ENCODE results near the gene ZNF302.
A peak's percentile ranks its signal among the peaks of the same experiment; 100 is the strongest.
"Not testable (repeated sequence)": the region's sequence is repeated elsewhere in the genome, so short reads cannot be mapped to it uniquely, and the experiment has no call there.

ZNF302 gene

DNA sequence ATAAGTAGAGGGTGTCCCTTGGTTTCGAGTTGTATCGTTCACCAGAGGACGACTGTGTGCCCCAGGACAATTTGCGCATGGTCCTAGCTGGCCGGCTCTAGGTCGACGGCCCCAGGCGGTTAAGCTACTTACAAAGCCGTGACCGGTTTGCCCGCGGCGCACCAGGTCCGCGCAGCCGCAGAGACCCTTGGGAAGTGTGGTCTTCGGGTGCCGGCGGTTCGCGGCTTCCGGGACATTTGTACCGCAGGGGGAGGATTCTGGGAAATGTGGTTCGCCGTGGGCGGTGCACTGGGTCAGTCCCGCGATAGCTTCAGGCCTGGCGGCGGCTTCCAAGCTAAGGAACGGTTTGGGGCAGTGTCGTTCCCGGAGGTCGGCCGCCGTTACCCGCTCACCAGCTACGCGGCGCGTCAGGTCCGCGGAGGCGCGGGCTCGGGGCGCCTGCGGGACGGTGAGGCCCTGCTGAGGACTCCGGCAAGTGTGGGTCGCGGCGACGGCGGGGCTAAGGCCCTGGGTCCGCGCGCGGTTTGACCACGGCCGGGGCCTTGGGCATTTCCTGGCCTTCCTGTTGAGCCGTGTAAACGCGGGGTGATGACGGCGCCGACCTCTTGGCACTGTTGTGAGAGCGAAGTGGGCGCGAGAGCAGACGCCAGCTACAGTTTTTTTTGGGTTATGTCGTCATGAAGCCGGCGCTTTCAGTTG lies at the start of gene ZNF302:
TSS of gene ZNF302 (plus strand) at position 293 of the 699 bp plus-strand sequence. CDS start 1,127 bp downstream, outside the sequence.
- DNase-seq = peak; percentile 85 to 99 (median 95)

DNA sequence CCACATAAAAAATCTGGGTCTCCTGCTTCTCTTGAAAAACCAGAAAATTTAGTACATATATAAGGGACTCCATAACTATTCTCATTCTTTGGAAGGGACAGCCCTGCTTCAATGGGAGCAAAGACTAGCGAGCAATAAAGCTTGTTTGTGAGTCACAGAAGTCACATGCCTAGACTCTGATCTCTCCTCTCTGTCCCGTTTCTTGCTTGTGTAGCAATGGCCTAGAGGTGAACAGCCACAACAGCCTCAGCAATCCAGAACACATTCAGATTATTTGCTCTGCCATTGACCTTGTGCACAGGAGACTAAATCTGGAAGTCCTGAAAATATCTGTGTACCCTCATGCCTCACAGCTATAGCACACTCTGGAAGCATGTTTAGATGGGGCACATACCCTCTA lies 43.7 kb upstream of the ZNF302 start:
- no peak for DNase-seq

DNA sequence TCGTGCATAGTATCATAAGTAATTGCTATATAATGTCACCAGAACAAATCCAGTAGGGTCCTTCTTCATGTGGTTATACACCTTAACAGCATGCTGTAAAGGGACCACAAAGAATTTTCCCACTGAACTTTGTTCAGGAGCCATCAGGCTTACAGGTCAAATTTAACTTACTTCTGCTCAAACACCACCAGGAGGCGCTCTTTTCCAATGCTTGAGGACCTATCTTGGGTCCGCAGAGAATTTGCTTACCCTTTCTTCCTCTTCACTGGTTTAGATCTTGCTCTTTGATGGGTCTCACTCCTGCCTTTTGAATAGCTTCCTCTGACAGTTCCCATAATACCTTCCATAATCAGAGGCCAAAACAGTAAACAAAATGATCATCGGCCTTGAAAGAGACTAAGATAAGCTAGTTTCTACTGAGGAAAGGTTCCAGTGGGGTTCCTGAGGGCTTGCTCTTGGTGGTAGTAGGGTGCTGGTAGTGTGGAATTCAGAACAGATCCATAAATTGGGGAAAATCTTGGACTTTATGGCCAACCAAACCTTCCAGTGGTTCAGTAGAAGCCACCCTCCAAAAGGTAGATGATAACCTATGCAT lies 37.9 kb upstream of the ZNF302 start:
- peak in 26 of 58 donors; percentile 1 to 56 (median 22) for DNase-seq

DNA sequence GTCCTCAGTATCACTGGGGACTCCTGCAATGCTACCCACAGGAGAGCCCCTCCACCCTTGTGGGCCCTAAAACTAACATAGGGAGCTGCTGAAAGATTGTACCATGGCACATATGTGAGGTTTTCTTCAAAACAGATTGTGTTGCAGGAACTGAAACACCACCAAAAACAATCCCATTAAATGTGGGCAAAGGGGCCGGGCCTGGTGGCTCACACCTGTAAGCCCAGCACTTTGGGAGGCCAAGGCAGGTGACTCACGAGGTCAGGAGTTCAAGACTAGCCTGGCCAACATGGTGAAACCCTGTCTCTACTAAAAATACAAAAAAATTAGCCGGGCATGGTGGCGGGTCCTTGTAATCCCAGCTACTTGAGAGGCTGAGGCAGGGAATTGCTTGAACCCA lies 35.2 kb upstream of the ZNF302 start:
- DNase-seq = no peak

DNA sequence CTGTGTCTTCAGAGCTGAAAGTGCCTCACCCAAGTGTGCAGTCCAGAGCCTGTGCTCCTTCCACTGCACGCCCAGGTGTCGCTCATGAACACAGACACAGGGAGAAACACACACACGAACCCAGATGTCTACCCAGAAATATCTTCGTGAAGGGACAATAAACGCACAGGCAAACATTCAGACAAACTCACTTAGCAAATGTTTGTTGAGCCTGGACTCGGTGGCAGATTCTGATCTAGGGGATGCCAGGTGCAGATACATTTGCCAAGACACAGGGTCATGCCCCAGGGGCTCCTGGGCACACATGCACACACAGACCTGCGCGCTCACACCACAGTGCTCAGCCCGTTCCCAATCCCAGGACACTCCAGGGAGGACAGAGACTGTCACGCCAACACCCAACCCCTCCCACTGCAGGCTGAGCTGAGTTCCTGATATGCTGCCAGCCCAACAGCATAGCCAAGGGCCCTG lies 32.5 kb upstream of the ZNF302 start:
- no peak for DNase-seq

DNA sequence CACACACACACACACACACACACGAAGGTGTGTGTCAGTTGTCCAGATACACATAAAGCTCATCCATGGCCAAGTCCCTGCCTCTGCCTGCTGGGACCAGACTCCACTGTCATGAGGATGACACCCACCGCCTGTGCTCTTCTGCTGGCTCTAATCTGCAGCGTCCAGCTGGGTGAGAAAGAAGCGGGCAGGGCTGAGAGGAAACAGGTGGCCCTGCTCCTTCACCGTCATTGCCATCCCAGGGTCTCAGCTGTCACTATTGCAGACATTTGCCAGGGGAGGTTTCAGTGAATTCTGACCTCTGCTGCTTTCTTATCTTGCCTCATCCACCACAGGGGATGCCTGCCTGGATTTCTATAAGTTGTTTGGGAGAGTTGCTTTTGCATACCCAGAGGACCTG lies 31.9 kb upstream of the ZNF302 start:
- DNase-seq = no peak

DNA sequence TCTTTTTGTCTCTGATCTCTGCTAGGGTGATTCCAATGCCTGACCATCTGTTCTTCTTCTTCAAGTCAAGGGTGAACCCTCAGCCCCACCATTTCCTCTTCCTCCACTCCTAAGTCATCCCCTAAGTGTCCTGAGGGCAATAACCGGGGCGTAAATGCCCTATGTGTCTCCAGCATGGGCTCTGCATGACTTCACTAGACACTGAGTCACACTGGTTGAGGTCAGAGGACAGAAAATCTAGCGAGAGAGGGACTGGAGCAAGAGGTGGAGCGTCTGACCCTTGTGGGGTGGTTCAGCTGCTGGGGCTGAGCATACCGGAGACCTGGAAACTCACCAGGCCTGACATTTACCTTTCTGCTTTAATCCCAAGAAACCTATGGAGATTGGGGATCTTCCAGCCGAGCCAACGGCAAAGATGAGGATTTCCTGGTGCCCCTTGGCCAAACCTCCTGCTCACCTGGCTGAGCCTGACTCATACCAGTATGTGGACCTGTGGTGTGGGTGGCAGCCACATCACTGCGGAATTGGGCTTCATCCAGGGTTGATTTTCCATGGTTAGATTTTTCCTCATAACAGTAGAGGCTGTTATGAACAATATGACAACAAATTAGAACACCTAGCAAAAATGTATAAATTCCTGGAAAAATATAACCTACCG lies 27.5 kb upstream of the ZNF302 start:
- no peak for DNase-seq

DNA sequence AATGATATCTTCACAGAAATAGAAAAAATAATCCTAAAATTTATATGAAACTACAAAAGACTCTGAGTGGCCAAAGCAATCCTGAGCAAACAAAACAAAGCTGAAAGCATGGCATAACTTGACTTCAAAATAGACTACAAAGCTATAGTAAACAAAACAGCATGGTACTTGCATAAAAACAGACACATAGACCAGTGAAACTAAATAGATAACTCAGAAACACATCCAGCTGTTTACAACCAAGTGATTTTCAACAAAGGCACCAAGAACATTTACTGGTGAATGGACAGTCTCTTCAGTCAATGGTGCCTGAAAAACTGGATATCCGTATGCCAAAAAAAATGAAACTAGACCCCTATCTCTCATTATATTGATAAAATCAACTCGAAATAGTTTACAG lies 25.7 kb upstream of the ZNF302 start:
- no peak for DNase-seq

DNA sequence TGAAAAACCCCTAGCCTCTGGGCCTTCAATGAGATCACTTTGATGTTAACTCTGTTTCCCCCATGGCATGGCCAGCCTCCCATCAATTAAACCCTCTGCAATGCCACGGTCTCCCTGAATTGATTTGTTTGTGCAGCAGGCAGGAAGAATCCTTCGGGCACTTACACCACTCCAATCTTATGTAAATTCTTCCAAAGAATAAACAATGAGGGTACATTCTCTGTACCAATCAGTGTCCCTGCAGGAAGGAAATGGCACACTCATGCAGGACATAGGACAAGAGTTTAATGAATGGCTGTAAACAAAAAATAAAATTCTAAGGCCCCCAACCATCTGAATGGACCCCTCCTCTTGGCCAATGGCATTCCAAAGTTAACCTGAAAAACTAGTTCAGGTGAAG lies 22.7 kb upstream of the ZNF302 start:
- no peak for DNase-seq

DNA sequence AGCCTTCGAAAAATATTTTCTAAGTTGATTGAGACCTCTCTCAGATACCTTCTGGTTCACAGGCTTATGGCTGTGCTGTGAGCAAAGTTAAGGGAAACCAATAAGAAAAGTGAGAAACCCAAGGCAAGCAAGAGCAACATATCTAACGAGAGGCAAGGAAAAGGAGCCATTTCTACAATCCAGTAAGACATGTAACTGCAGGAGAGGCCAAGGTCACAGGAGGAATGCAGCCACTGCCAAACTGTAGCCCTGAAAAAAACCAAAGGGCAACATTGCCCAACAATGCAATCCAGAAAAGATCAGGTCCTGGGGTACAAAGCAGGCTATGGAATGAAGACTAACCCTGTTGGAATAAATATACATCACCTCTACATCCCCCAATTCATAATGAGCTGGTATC lies 21.8 kb upstream of the ZNF302 start:
- no peak for DNase-seq

DNA sequence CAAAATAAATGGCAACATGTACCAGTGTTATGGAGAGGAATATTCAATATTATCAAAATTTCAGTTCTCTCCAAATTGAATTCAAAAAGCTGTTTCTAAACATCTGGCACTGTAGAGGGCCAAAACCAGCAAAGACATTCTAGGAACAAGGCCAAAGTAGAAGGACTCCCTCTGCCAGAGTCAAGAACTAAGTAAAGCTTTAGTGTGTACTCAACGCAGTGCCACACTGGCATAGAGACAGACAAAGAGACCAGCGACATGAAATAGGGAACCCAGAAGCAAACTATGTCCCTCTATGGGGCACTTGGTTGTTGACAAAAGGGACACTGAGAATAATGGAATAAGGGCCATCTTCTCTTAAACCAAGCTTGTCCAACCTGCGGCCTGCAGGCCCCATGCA lies 16.1 kb upstream of the ZNF302 start:
- DNase-seq = no peak

DNA sequence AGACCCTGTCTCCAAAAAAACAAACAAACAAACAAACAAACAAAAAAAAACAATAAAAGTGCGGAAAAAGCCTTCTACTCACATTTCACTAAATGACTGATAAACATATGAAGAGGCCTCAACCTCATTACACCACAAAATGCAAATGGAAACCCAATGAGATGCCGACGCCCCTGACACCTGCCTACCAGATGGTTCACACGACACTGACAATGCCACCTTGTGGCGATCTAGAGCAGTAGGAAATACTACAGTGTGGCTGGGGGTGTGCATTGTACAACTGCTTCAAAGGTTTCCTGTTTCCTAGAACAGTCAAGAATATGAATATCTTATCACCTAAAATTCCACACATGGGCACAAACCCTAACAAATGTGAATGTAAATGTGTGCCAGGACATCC lies 14.6 kb upstream of the ZNF302 start:
- no peak for DNase-seq

DNA sequence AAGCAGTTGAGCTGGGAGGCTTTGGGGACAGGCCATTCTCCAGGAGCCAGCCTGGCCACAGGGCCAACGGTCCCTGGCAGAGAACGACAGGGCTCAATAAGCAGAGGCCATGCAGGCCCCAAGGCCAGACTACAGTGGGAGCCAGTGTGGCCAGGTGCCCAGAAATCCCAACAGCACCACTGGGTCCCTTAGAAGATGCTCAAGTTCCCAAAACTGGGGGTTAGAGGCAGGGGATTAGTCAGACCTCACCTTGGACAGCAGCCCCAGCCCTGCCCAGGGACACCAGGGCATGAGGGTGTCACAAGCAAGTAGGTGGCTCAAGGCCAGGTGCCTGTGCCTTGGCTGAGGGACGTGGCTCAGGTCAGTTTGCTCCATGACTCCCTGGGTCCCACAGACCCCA lies 13.3 kb upstream of the ZNF302 start:
- peak in 1 of 58 donors; percentile 10 for DNase-seq

DNA sequence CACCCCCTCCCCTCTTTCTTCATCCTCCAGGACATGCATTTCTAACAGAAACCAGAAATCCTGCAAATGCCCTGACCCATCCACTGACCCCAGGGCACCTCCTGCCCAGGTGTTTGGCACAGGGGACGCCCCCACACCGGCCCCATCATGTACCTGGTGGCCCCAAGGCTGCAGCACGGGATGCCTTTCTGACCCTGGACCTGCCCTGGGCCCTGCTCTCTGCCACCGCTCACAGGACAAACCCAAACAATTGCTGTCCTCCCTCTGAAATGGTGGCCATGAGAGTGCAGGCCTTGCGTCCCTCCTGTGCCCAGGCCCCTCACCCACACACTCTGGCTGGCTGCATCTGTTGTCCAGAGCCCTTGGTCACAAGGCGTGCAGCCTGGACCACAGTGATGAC lies 12.6 kb upstream of the ZNF302 start:
- no peak for DNase-seq

DNA sequence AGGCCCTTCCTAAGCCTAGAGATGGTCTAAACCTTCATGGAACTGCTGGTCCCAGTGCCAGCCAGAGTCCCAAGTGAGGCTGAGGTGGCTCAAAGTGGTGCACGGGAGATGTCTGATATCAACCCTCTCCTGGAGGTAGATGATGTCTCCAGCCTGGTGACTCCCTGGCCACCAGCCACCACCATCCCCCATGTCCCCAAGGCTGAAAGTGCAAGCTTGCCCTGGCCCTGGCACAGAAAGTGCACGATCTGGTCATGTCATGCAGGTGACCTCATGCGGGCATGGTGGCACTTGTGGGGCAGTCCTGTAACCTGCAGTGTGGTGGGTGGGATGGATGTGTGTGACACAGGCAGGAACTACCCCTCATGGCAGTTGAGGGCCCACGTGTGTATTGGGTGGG lies 12.2 kb upstream of the ZNF302 start:
- DNase-seq = not testable (repeated sequence)

DNA sequence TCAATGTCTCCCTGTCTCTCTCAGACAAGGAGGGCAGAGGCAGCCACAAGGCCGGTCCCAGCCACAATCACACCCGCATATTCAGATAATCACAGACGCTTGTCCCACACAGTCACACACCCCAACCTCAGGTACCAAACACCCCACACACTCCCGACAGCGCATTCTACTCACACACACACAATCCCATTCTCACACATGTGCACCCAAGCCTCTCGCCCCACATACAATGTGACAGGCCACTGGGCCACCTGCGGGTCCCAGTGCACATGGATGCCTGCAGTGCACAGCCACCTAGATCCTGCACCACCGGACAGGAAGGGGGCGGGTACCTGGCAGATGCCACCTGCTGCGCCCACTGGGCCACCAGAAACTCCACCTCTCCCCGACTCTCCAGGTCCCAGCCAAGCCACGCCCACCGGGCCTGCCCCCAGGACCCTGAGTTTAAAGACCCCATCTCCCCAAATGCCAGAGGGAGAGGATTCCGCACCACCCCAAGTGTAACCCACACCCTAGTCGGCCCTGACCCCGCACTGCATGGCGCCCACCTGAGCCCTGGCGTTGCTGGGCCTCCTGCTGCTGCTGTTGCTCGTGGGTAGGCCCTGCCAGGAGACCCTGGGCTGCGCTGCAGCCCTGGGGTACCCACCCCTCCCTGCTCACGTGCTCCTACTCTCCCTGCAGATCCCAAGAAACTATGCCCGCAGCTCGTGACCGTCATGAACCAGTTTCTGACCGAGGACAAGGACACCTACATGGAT lies 11.1 kb upstream of the ZNF302 start:
- DNase-seq = no peak

DNA sequence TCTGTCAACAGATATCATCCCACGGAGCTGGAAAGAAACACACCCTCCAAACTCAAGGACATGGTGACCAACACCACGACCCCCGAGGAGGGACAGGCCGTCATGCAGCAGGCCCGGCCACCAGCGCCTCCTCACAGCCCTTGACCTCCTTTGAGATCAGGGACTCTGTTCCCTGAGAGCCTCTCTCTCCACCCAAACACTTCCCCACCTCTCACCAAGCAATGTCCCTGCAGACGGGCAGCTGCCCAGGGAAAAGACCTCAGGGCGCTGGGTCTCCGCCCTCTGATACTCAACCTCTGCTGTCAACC lies 10.6 kb upstream of the ZNF302 start:
- DNase-seq = no peak

DNA sequence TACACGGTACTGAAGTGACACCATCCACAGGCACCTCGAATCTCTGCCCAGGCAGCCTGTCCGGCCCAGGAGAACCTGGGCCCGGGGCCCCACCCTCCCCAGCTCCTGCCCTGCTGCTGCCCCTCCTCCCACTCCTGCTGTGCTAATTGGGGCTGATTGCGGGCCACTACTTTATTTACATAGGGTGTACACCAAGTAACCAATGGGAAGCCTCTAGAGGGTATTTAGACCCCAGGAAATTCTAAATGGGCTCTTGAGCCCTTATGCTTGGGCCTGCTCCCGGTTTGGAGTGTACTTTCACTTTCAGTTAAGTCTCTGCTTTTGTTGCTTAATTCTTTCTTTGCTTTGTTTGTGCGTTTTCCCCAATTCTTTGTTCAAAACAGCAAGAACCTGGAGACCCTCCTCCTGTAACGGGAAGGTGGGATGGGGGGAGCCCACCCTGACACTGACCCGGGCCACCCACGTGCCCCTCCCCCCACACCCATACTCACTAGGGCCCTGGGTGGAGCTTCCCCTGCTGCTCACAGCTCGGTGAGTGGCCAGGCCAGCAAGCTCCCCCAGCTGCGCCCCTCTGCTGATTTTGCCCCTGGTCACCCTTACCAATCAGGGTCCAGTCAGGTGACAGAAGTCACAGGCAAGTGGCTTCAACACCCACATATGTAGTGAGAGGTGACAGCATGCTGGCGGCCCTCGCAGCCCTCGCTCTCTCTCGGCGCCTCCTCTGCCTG lies 10.0 kb upstream of the ZNF302 start:
- DNase-seq = no peak

DNA sequence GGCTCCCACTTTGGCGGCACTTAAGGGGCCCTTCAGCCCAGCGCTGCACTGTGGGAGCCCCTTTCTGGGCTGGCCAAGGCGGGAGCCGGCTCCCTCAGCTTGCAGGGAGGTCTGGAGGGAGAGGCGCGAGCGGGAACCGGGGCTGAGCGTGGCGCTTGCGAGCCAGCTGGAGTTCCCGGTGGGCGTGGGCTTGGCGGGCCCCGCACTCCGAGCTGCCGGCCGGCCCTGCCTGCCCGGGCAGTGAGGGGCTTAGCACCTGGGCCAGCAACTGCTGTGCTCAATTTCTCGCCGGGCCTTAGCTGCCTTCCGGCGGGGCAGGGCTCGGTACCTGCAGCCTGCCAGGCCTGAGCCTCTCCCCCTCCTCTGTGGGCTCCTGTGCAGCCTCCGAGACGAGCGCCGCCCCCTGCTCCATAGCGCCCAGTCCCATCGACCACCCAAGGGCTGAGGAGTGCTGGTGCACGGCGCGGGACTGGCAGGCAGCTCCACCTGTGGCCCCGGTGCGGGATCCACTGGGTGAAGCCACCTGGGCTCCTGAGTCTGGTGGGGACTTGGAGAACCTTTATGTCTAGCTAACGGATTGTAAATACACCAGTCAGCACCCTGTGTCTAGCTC lies 9.3 kb upstream of the ZNF302 start:
- DNase-seq = not testable (repeated sequence)

DNA sequence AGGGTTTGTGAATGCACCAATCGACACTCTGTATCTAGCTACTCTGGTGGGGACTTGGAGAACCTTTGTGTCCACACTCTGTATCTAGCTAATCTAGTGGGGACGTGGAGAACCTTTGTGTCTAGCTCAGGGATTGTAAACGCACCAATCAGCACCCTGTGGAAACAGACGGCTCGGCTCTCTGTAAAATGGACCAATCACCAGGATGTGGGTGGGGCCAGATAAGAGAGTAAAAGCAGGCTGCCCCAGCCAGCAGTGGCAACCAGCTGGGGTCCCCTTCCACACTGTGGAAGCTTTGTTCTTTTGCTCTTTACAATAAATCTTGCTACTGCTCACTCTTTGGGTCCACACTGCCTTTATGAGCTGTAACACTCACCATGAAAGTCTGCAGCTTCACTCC lies 8.8 kb upstream of the ZNF302 start:
- peak in 1 of 58 donors; percentile 26 for DNase-seq

DNA sequence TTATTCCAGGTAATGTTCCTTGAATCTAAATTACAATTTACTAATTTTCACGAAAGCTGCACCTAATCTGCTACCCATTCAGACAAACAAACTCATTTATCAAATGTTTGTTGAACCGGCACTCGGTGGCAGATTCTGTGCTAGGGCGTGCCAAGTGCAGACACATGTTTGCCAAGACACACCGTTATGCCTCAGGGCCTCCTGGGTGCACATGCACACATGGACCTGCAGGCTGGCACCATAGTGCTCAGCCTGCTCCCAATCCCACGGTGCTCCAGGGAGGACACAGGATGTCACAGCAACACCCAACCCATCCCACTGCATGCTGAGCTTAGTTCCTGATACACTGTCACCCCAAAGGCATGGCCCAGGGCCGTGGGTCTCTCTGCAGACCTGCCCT lies 8.2 kb upstream of the ZNF302 start:
- DNase-seq = no peak
